Esophagus muscularis mucosa (tissue), 4 donors: ENCODE measurements around the gene PAX3. TPM values are rescaled to one million over a fixed set of nuclear protein-coding genes. Genes with fewer than 3 reads are reported as not detected.

Experiments used
- DNase-seq: peaks from one replicate; pipeline ENCODE4 v3.0.0-alpha.2; 2017; ENCODE audit errors: extremely low spot score
- H3K27ac ChIP-seq, 4 donors: fragments of 200-600 bp; sonication (generic); replicated peaks in 1 of 4; 1 replicate in 3 of 4; 2 replicates in 1 of 4; pipeline ENCODE4 v1.5.1; 2016 to 2019; ENCODE audit warnings: mild to moderate bottlenecking in 1 of 4
- H3K27me3 ChIP-seq, 4 donors: fragments of 200-600 bp; sonication (generic); one replicate each; pipeline versions ENCODE4 v1.5.1 to v1.6.0; 2016 to 2019
- H3K36me3 ChIP-seq, 4 donors: fragments of 200-600 bp; sonication (generic); one replicate each; pipeline ENCODE4 v1.5.1; 2016 to 2019
- H3K4me1 ChIP-seq, 4 donors: fragments of 200-600 bp; sonication (generic); one replicate each; pipeline ENCODE4 v1.5.1; 2016 to 2019
- H3K4me3 ChIP-seq, 4 donors: fragments of 200-600 bp; sonication (generic); 1 replicate in 2 of 4; 2 replicates in 2 of 4; pipeline ENCODE4 v1.5.1; 2016 to 2019; ENCODE audit warnings: mild to moderate bottlenecking in 4 of 4, moderate library complexity in 1 of 4
- H3K9me3 ChIP-seq, 4 donors: fragments of 200-600 bp; sonication (generic); 1 replicate in 3 of 4; 2 replicates in 1 of 4; pipeline ENCODE4 v1.5.1; 2016 to 2019
- CTCF ChIP-seq, 3 experiments: fragments of 200-600 bp in 2 of 3; fragments of 450-650 bp in 1 of 3; sonication (generic) in 2 of 3; IDR thresholded peaks; one replicate each; pipeline ENCODE4 v1.5.1; 2017 to 2019; ENCODE audit warnings: antibody characterized with exemption in 3 of 3, mild to moderate bottlenecking in 2 of 3, moderate library complexity in 1 of 3
- EP300 ChIP-seq: sonication (generic); formaldehyde crosslinking; IDR thresholded peaks from one replicate; pipeline ENCODE4 v1.6.1; 2017; ENCODE audit warnings: antibody characterized with exemption
- POLR2A ChIP-seq: fragments of 450-650 bp; IDR thresholded peaks from one replicate; pipeline ENCODE4 v1.6.1; 2017; ENCODE audit warnings: antibody characterized with exemption, moderate library complexity, mild to moderate bottlenecking, low read depth
- POLR2AphosphoS5 ChIP-seq, 2 donors: sonication (generic); formaldehyde crosslinking; IDR thresholded peaks; one replicate each; pipeline ENCODE4 v1.6.1; 2017; ENCODE audit warnings: antibody characterized with exemption in 2 of 2
- WGBS: methylation state at CpG from one replicate; pipeline ENCODE4 v1.1.5; 2018; 5-methylcytosine and 5-hydroxymethylcytosine counted together
- intact Hi-C: fragments of 100-400 bp; cut with DNase I; formaldehyde crosslinking; loops from one replicate; pipeline ENCODE4 v1.15.1; 2023
- total RNA-seq, 4 donors: library from RNA; depleted of rRNA; stranded (reverse); fragments of >200 nt; gene quantifications; one replicate each; pipeline versions ENCODE4 v1.1.0 to v1.2.1, GENCODE V29; 2016

Gene PAX3
- total RNA-seq, 4 donors from 2014 or later = not detected

- 17% methylated on average over 3 of the region's 3 CpGs for WGBS
- intact Hi-C loops = no loop called here
- H3K9me3 ChIP-seq = no peaks in the 10 kb centered on the region
- peak; percentile 57 for DNase-seq
- H3K4me1 ChIP-seq = no peaks in the 10 kb centered on the region
- H3K36me3 ChIP-seq = no peaks in the 10 kb centered on the region
- no peak for TF ChIP-seq CTCF (IDR thresholded peaks at IDR 0.05)
- no peak for TF ChIP-seq POLR2AphosphoS5 (IDR thresholded peaks at IDR 0.05)
- TF ChIP-seq EP300 = no peak
- no peak for TF ChIP-seq POLR2A
- no peak overlapping the region for H3K4me3 ChIP-seq
- no peak overlapping the region for H3K27ac ChIP-seq
- peaks cover 0 to 6% (median 0%) of the 10 kb centered on the region in 4 donors for H3K27me3 ChIP-seq
Measured at GRCh38 chr2:222176890-222177289, 121.9 kb downstream of the PAX3 start.

- no peaks in the 10 kb centered on the region for H3K36me3 ChIP-seq
- H3K4me3 ChIP-seq = no peak overlapping the region
- peaks cover 0 to 5% (median 0%) of the 10 kb centered on the region in 4 donors for H3K9me3 ChIP-seq
- H3K4me1 ChIP-seq = no peaks in the 10 kb centered on the region
- H3K27me3 ChIP-seq = peaks cover 0 to 6% (median 0%) of the 10 kb centered on the region in 4 donors
- intact Hi-C loops = no loop called here
- WGBS = 6% methylated on average over 3 of the region's 3 CpGs
- DNase-seq = peak; percentile 68
- no peak for TF ChIP-seq POLR2A
- no peak for TF ChIP-seq POLR2AphosphoS5 (IDR thresholded peaks at IDR 0.05)
- TF ChIP-seq CTCF (IDR thresholded peaks at IDR 0.05) = no peak
- TF ChIP-seq EP300 = no peak
- no peak overlapping the region for H3K27ac ChIP-seq
Measured at GRCh38 chr2:222174450-222174849, 124.3 kb downstream of the PAX3 start.

DNA sequence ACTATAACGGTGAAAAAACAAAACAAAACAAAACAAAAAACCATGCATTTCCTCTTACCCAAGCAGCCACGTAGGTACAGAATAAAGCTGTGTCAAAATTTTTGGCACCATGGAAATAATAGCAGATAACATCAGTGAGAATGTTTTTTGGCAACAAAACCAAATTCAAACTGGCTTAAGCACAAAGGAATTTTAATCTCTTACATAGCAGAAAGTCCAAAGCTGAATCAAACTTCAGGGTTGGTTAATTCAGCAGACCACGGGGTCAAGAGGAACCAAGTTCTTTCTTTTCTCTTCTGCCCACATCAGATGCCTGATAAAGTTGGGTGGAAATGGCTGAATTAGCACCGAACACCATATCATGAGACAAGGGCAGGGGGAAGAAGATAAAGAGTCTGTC lies 129.5 kb downstream of the PAX3 start:
- Histone ChIP-seq H3K36me3 (no peaks in the 10 kb centered on the region), H3K27ac (no peak overlapping the region), H3K4me3 (no peak overlapping the region), H3K4me1 (no peaks in the 10 kb centered on the region), H3K9me3 (peaks cover 0 to 6% (median 0%) of the 10 kb centered on the region in 4 donors), H3K27me3 (peaks cover 0 to 2% (median 0%) of the 10 kb centered on the region in 4 donors)
- 61% methylated on average over 4 of the region's 4 CpGs for WGBS
- TF ChIP-seq POLR2A = no peak
- no peak for TF ChIP-seq POLR2AphosphoS5 (IDR thresholded peaks at IDR 0.05)
- TF ChIP-seq EP300 = no peak
- no peak for TF ChIP-seq CTCF (IDR thresholded peaks at IDR 0.05)
- intact Hi-C loops = no loop called here
- DNase-seq = no peak

DNA sequence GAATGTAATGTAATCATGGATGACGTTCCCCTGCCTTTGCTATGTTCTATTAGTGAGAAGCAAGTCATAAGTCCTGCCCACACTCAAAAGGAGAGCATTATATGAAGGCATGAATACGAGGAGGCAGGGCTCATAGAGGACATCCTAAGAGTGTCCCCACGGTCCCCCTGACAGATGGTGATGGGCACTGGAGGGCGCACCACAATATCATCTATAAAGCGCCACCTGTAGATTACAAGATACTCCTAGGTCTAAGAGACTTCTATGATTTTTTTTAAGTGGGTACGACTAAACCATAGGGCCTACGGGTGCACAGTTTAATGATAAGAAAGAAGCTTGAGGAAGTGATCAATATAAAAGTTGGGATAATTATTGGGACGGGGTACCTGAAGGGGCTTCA lies 131.0 kb downstream of the PAX3 start:
- H3K36me3 ChIP-seq = no peaks in the 10 kb centered on the region
- H3K27ac ChIP-seq = no peak overlapping the region
- H3K9me3 ChIP-seq = peaks cover 0 to 6% (median 0%) of the 10 kb centered on the region in 4 donors
- H3K4me1 ChIP-seq = no peaks in the 10 kb centered on the region
- H3K27me3 ChIP-seq = peaks cover 0 to 7% (median 0%) of the 10 kb centered on the region in 4 donors
- intact Hi-C loops = no loop called here
- no peak for DNase-seq
- no peak for TF ChIP-seq POLR2AphosphoS5 (IDR thresholded peaks at IDR 0.05)
- no peak for TF ChIP-seq CTCF (IDR thresholded peaks at IDR 0.05)
- TF ChIP-seq POLR2A = no peak
- TF ChIP-seq EP300 = no peak
- WGBS = 75% methylated on average over 8 of the region's 8 CpGs
- no peak overlapping the region for H3K4me3 ChIP-seq

GRCh38 chr2:222160944-222161343 lies 137.9 kb downstream of the PAX3 start:
- intact Hi-C loops = no loop called here
- TF ChIP-seq CTCF (IDR thresholded peaks at IDR 0.05) (no peak), POLR2A (no peak), EP300 (no peak), POLR2AphosphoS5 (IDR thresholded peaks at IDR 0.05) (no peak)
- H3K4me1 ChIP-seq = no peaks in the 10 kb centered on the region
- H3K36me3 ChIP-seq = no peaks in the 10 kb centered on the region
- no peak overlapping the region for H3K27ac ChIP-seq
- no peak overlapping the region for H3K4me3 ChIP-seq
- 24% methylated on average over 5 of the region's 5 CpGs for WGBS
- no peaks in the 10 kb centered on the region for H3K9me3 ChIP-seq
- H3K27me3 ChIP-seq = peaks cover 0 to 15% (median 0%) of the 10 kb centered on the region in 4 donors
- DNase-seq = no peak
